Choroid plexus epithelial cell (primary cell): ENCODE results near the gene CCP110.
A peak's percentile ranks its signal among the peaks of the same experiment; 100 is the strongest.

Source experiments
- DNase-seq: peaks from one replicate; pipeline ENCODE4 v3.0.0-alpha.2; 2010; ENCODE audit warnings: low read depth
- H3K4me3 ChIP-seq: 2 replicates; pipeline ENCODE4 v1.5.1; 2011; ENCODE audit warnings: low read depth, mild to moderate bottlenecking, control low read depth, low read length, moderate library complexity
- CTCF ChIP-seq: conservative IDR thresholded peaks from 2 replicates; pipeline ENCODE4 v1.5.1; 2011; ENCODE audit warnings: low read depth, mild to moderate bottlenecking, control low read depth, inconsistent platforms, low read length, moderate library complexity

The CCP110 gene, protein sequence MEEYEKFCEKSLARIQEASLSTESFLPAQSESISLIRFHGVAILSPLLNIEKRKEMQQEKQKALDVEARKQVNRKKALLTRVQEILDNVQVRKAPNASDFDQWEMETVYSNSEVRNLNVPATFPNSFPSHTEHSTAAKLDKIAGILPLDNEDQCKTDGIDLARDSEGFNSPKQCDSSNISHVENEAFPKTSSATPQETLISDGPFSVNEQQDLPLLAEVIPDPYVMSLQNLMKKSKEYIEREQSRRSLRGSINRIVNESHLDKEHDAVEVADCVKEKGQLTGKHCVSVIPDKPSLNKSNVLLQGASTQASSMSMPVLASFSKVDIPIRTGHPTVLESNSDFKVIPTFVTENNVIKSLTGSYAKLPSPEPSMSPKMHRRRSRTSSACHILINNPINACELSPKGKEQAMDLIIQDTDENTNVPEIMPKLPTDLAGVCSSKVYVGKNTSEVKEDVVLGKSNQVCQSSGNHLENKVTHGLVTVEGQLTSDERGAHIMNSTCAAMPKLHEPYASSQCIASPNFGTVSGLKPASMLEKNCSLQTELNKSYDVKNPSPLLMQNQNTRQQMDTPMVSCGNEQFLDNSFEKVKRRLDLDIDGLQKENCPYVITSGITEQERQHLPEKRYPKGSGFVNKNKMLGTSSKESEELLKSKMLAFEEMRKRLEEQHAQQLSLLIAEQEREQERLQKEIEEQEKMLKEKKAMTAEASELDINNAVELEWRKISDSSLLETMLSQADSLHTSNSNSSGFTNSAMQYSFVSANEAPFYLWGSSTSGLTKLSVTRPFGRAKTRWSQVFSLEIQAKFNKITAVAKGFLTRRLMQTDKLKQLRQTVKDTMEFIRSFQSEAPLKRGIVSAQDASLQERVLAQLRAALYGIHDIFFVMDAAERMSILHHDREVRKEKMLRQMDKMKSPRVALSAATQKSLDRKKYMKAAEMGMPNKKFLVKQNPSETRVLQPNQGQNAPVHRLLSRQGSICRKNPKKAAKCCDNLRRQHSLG

DNA sequence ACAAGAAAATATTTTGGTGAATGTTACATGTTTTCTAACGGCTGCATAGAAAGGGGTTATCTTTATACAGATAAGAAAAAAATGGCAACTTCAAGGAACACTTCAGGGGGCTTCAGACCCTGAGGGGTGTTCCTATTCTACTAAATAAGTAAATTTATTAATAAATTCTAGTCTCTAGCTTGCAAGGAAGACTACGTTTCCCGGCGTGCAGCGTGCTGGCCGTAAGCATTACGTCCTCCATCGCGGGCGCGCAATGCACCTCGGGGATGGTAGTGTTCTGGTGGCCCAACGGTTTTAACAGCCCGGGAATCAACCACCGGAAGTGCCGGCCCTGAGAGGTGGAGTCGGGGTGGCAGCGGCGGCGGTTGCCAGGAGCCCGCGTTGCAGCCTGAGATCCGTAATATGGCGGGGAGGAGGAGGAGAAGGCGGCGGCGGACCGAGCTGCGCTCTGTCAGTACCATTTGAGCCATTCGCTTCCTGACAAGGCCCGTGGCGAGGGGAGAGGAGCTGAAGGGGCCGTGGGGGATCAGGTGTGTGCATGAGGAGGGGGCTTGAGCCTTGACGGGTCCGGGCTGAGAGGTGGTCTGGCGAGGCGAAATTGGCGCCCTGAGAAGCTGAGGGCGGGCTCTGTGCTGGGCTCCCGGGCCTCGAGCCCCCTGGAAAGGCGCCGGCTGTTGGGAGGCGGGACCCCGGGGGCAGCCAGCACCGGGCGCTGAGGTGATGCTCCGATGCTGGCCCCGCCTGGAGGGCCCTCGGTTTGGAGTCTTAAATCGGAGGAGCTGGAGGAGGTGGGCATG lies at the start of gene CCP110:
CCP110 (plus strand) TSS at position 384 of the 797 bp plus-strand sequence. CDS start 3,940 bp downstream, outside the sequence.
- peak within 1 kb of the TSS; percentile 96 for H3K4me3 ChIP-seq
- peak; percentile 98 for DNase-seq
- no peak for TF ChIP-seq CTCF

DNA sequence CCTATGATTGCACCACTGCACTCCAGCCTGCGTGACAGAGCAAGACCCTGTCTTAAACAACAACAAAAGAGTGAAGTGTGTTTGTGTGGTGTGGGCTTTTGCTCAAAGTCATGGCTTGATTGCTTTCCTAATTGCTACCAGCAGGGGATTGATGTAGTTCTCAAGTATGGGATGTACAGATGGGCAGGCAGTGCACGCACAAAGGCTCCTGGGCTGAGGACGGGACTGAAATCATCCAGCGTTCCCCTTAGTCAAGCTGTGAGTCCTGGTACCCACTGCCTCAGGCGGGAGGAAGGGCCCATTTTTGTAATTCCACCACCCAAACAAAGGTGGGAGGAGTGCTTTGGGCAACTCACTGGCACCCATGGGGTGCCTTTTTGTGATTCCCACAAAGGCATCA lies 49.1 kb upstream of the CCP110 start:
- H3K4me3 ChIP-seq = no peak overlapping the region
- TF ChIP-seq CTCF = no peak
- no peak for DNase-seq

GRCh38 chr16:19478505-19478904 lies 45.2 kb upstream of the CCP110 start:
- no peak for TF ChIP-seq CTCF
- H3K4me3 ChIP-seq = no peak overlapping the region
- no peak for DNase-seq

GRCh38 chr16:19479302-19479721 lies 44.4 kb upstream of the CCP110 start:
- no peak for DNase-seq
- TF ChIP-seq CTCF = no peak
- H3K4me3 ChIP-seq = no peak overlapping the region

GRCh38 chr16:19481296-19481695 lies 42.4 kb upstream of the CCP110 start:
- no peak for DNase-seq
- TF ChIP-seq CTCF = no peak
- H3K4me3 ChIP-seq = no peak overlapping the region

GRCh38 chr16:19481769-19482168 lies 42.0 kb upstream of the CCP110 start:
- DNase-seq = no peak
- no peak overlapping the region for H3K4me3 ChIP-seq
- no peak for TF ChIP-seq CTCF
